Measurements from ENCODE around the gene DYNLT4. TPM values are rescaled to one million over a fixed set of nuclear protein-coding genes. Genes with fewer than 3 reads are reported as not detected.
"Not testable (repeated sequence)": the region's sequence is repeated elsewhere in the genome, so short reads cannot be mapped to it uniquely, and the experiment has no call there.

DYNLT4 gene
- total and polyA plus RNA-seq, 3 donors from 2014 or later, result 0.47 to 4.0 (median 3.2) TPM

DNA sequence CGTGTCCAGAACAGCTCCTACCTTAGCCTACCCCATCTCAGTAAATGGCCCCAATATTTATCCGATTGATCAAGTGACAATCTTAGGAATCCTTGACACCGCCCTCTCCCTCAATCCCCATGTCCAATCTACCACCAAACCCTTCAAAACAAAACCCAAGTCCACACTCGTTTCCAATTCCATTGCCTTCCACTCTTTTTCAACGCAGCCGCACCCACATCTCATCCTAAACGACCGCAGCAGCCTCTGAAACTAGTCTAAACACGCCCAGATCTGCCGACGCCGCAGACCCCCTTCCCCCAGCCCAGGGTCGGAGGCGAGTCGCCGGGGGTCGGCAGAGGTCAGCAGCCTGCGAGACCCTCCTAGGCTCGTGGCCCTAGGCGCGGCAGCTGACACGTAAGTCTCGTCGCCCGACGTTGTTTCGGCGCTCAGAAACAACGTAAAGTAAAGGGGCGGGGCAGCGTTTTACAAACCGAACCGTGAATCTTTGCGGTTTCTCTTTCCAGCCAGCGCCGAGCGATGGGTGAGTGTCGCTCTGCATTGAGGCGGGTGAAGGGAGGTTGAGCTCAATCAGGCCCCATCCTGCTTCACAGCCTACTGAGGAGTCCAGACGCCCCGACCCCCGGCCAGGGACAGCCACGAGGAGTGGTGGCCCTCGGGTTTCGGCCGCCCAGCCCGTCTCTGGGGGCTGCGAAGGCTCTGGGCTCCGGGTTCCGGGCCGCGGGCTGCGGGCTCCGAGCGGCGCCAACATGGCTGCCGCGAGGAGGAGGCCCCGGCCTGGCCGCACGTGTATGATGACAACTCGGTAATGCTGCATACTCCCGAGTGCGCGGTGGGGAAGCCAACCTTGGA, 31.8 kb downstream of the DYNLT4 start, which contains the start of gene RPS8:
TSS of gene RPS8 (plus strand) at position 463 of the 852 bp plus-strand sequence. CDS start at position 520, 57 bp downstream.
- peak; percentile 96 for DNase-seq
- no peaks in the 10 kb centered on the region for H3K27me3 ChIP-seq
- H3K9me3 ChIP-seq, result no peaks in the 10 kb centered on the region
- peak within 1 kb of the TSS; percentile 83 to 93 for H3K27ac ChIP-seq
- H3K4me3 ChIP-seq, result peak within 1 kb of the TSS; percentile 63 to 86
- peaks cover 19% of the 10 kb centered on the region for H3K4me1 ChIP-seq
- TF ChIP-seq, protein P1, sequence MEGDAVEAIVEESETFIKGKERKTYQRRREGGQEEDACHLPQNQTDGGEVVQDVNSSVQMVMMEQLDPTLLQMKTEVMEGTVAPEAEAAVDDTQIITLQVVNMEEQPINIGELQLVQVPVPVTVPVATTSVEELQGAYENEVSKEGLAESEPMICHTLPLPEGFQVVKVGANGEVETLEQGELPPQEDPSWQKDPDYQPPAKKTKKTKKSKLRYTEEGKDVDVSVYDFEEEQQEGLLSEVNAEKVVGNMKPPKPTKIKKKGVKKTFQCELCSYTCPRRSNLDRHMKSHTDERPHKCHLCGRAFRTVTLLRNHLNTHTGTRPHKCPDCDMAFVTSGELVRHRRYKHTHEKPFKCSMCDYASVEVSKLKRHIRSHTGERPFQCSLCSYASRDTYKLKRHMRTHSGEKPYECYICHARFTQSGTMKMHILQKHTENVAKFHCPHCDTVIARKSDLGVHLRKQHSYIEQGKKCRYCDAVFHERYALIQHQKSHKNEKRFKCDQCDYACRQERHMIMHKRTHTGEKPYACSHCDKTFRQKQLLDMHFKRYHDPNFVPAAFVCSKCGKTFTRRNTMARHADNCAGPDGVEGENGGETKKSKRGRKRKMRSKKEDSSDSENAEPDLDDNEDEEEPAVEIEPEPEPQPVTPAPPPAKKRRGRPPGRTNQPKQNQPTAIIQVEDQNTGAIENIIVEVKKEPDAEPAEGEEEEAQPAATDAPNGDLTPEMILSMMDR (IDR thresholded peaks at IDR 0.05), result peak in 1 of 3 experiments; percentile 6
- TF ChIP-seq POLR2A (IDR thresholded peaks at IDR 0.05), result peak; percentile 81
- H3K36me3 ChIP-seq (ENCODE audit: low read depth, missing control alignments), result no peaks in the 10 kb centered on the region
- WGBS, 2 donors, result 0% methylated on average over 39 to 49 of the region's 65 CpGs
- intact Hi-C loops (cut with DNase I; ENCODE audit: low total_unique reads), result no loop called here

DNA sequence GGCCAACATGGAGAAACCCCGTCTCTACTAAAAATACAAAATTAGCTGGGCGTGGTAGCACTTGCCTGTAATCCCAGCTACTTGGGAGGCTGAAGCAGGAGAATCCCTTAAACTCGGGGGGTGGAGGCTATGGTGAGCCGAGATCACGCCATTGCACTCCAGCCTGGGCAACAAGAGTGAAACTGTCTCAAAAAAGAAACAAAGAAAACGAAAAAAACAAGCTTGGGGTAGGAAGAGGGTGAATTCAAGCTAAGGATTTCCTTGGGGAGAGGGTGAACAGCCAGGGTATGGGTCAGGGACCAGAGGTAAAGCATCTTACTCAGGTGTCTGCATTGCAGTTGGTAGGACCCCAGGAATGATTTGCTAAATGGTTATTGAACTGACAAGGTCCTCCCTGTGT, 40.7 kb downstream of the DYNLT4 start:
- WGBS, 2 donors, result 95 to 96% methylated on average over 6 of the region's 6 CpGs
- intact Hi-C loops (cut with DNase I; ENCODE audit: low total_unique reads); H3K27me3 ChIP-seq; H3K4me3 ChIP-seq; H3K27ac ChIP-seq; H3K9me3 ChIP-seq; H3K36me3 ChIP-seq (ENCODE audit: low read depth, missing control alignments); H3K4me1 ChIP-seq; DNase-seq: not testable (repeated sequence)

DNA sequence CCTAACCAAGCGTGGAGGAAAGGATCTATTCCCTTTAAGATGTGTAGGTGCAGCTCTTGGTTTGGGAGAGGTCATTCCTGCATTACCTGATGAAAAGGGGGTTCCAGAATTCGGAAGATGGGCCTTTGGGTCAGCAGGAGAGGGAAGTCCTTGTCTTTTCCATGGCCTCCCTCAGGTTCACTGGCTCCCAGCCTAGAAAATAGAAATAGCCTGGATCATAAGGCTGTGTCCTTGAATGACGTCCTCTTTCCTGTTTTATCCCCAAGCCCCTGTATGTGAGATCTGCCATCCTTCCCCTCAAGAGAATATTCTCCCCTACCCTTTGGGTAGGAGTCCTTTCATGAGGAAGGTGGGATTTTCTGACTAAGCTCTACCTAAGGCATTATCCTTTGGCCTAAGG, 46.3 kb downstream of the DYNLT4 start:
- Histone ChIP-seq H3K9me3 (no peaks in the 10 kb centered on the region), H3K4me1 (no peaks in the 10 kb centered on the region), H3K27ac (no peak overlapping the region), H3K36me3 (ENCODE audit: low read depth, missing control alignments) (no peaks in the 10 kb centered on the region), H3K27me3 (no peaks in the 10 kb centered on the region), H3K4me3 (no peak overlapping the region)
- intact Hi-C loops (cut with DNase I; ENCODE audit: low total_unique reads), result no loop called here
- TF ChIP-seq, protein P1 (IDR thresholded peaks at IDR 0.05), result no peak
- no peak for TF ChIP-seq POLR2A (IDR thresholded peaks at IDR 0.05)
- WGBS, 2 donors, result 73 to 74% methylated on average over 3 of the region's 3 CpGs
- no peak for DNase-seq

DNA sequence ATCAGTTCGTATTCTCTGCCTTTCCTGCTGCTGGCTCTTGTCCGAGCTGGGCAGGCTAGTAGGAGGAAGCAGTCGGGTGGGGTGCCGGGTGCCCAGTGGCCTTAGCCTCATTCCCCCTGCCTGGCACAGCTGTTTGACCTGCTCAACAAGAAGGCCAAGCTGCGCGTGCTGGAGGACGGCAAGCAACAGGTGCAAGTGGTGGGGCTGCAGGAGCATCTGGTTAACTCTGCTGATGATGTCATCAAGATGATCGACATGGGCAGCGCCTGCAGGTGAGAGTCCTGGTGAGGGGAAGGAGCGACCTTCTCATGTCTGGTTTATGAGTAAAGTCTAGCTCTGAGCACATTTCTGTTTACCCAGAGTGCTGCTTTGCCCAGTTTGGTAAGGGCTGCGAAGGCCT, 48.1 kb downstream of the DYNLT4 start:
- Histone ChIP-seq H3K27me3 (no peaks in the 10 kb centered on the region), H3K36me3 (ENCODE audit: low read depth, missing control alignments) (no peaks in the 10 kb centered on the region), H3K4me3 (no peak overlapping the region), H3K27ac (no peak overlapping the region), H3K4me1 (no peaks in the 10 kb centered on the region), H3K9me3 (no peaks in the 10 kb centered on the region)
- no peak for TF ChIP-seq POLR2A (IDR thresholded peaks at IDR 0.05)
- TF ChIP-seq, protein P1 (IDR thresholded peaks at IDR 0.05), result no peak
- 78 to 95% methylated on average over 6 to 11 of the region's 11 CpGs for whole genome bisulfite sequencing, 2 donors
- intact Hi-C loops (cut with DNase I; ENCODE audit: low total_unique reads), result no loop called here
- no peak for DNase-seq

DNA sequence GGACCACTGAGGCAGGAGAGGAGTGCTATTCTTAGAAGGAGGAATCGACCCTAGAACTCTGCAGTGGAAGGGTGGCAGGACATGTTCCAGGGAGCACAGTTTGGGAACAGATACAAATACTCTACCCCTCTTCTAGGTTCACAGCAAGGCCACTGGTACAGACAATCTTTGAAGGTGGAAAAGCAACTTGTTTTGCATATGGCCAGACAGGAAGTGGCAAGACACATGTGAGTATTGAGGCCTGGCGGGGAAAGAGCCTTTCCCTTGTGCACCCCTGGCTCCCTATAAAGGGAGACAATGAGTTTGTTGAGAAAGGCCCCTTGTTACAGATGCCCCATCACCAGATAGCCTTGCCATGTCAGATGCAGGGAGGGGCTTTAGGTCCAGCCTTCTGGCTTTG, 49.7 kb downstream of the DYNLT4 start:
- intact Hi-C loops (cut with DNase I; ENCODE audit: low total_unique reads), result no loop called here
- H3K36me3 ChIP-seq (ENCODE audit: low read depth, missing control alignments), result no peaks in the 10 kb centered on the region
- H3K4me3 ChIP-seq, result no peak overlapping the region
- no peaks in the 10 kb centered on the region for H3K4me1 ChIP-seq
- H3K27ac ChIP-seq, result no peak overlapping the region
- DNase-seq, result no peak
- WGBS, 2 donors, result 82 to 95% methylated on average over 2 of the region's 2 CpGs
- H3K27me3 ChIP-seq, result no peaks in the 10 kb centered on the region
- no peaks in the 10 kb centered on the region for H3K9me3 ChIP-seq
- no peak for TF ChIP-seq POLR2A (IDR thresholded peaks at IDR 0.05)
- TF ChIP-seq, protein P1 (IDR thresholded peaks at IDR 0.05), result no peak

Small RNA genes within 50 kb of the gene (small RNA-seq; reads per million reads assigned to genes)
- gene AL136380.1 (0 reads per million in 2 donors), gene SNORD38A (601 to 617 reads per million in 2 donors), gene SNORD38B (0 reads per million in 2 donors), gene SNORD46 (1,815 to 3,074 reads per million in 2 donors), gene SNORD55 (0 reads per million in 2 donors)

Other genes starting within 250 kb of the DYNLT4 start
- 10 to 100 TPM; 15.6 to 18.9 TPM for gene TMEM53, start 132.9 kb downstream of the DYNLT4 start, total RNA-seq
- 40.2 TPM for gene TMEM53, start 132.9 kb downstream of the DYNLT4 start, polyA plus RNA-seq (ENCODE audit: insufficient read depth, low read depth, low replicate concordance)
- gene ARMH1, start 132.6 kb downstream of the DYNLT4 start, total RNA-seq, result 10 to 100 TPM; 17.4 to 29.7 TPM
- gene ARMH1, start 132.6 kb downstream of the DYNLT4 start, polyA plus RNA-seq (ENCODE audit: insufficient read depth, low read depth, low replicate concordance), result 42.9 TPM
- gene RNU5D-1, start 76.2 kb downstream of the DYNLT4 start, total RNA-seq, result not detected
- not detected for gene RNU5D-1, start 76.2 kb downstream of the DYNLT4 start, polyA plus RNA-seq (ENCODE audit: insufficient read depth, low read depth, low replicate concordance)
- 100 to 1,000 TPM in 1 of 2 donors, 10 to 100 TPM in 1; 53.5 to 130 TPM for gene KIF2C, start 67.5 kb downstream of the DYNLT4 start, total RNA-seq
- 167 TPM for gene KIF2C, start 67.5 kb downstream of the DYNLT4 start, polyA plus RNA-seq (ENCODE audit: insufficient read depth, low read depth, low replicate concordance)
- 100 to 1,000 TPM; 431 to 935 TPM for gene RPS8, start 31.8 kb downstream of the DYNLT4 start, total RNA-seq
- 860 TPM for gene RPS8, start 31.8 kb downstream of the DYNLT4 start, polyA plus RNA-seq (ENCODE audit: insufficient read depth, low read depth, low replicate concordance)
- gene BEST4, start 19.2 kb downstream of the DYNLT4 start, total RNA-seq, result 1 to 10 TPM; 1.1 to 1.7 TPM
- 0.79 TPM for gene BEST4, start 19.2 kb downstream of the DYNLT4 start, polyA plus RNA-seq (ENCODE audit: insufficient read depth, low read depth, low replicate concordance)
- gene PLK3, start 7.0 kb downstream of the DYNLT4 start, total RNA-seq, result 10 to 100 TPM; 16.4 to 17.2 TPM
- gene PLK3, start 7.0 kb downstream of the DYNLT4 start, polyA plus RNA-seq (ENCODE audit: insufficient read depth, low read depth, low replicate concordance), result 7.2 TPM
- gene BTBD19, start 1.2 kb upstream of the DYNLT4 start, total RNA-seq, result 10 to 100 TPM; 10.2 to 14.1 TPM
- 5.4 TPM for gene BTBD19, start 1.2 kb upstream of the DYNLT4 start, polyA plus RNA-seq (ENCODE audit: insufficient read depth, low read depth, low replicate concordance)
- gene PTCH2, start 35.9 kb upstream of the DYNLT4 start, total RNA-seq, result 10 to 100 TPM; 36.8 to 47.8 TPM
- gene PTCH2, start 35.9 kb upstream of the DYNLT4 start, polyA plus RNA-seq (ENCODE audit: insufficient read depth, low read depth, low replicate concordance), result 15.2 TPM
- gene EIF2B3, start 179.2 kb upstream of the DYNLT4 start, total RNA-seq, result 10 to 100 TPM; 20.1 to 26.3 TPM
- 30.9 TPM for gene EIF2B3, start 179.2 kb upstream of the DYNLT4 start, polyA plus RNA-seq (ENCODE audit: insufficient read depth, low read depth, low replicate concordance)
- gene HECTD3, start 204.0 kb upstream of the DYNLT4 start, total RNA-seq, result 10 to 100 TPM; 42.6 to 63.4 TPM
- 30.9 TPM for gene HECTD3, start 204.0 kb upstream of the DYNLT4 start, polyA plus RNA-seq (ENCODE audit: insufficient read depth, low read depth, low replicate concordance)
- gene UROD, start 204.9 kb upstream of the DYNLT4 start, total RNA-seq, result 100 to 1,000 TPM; 127 to 187 TPM
- 111 TPM for gene UROD, start 204.9 kb upstream of the DYNLT4 start, polyA plus RNA-seq (ENCODE audit: insufficient read depth, low read depth, low replicate concordance)

Data from testis (tissue), 3 donors.